ENCODE results near the gene SIRT2.

DNA sequence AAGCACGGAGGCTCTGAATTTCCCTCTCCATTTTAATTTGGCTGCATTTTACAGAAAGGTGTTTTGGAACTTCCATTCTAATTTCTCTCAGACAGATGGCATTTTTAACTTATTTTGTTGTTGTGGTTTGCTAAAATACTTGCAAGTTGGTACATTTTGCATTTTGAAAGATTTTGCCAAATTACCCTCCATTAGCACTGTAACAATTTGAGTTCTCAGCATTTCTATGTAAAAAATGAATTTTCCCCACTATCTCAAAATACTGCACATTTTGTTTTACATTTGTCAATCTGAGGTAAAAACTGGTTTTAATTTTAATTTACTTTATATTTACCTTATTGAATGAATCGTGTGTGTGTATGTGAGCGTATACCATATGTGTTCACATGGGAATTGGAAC, 42.6 kb downstream of the SIRT2 start:
- TF ChIP-seq, protein P1, sequence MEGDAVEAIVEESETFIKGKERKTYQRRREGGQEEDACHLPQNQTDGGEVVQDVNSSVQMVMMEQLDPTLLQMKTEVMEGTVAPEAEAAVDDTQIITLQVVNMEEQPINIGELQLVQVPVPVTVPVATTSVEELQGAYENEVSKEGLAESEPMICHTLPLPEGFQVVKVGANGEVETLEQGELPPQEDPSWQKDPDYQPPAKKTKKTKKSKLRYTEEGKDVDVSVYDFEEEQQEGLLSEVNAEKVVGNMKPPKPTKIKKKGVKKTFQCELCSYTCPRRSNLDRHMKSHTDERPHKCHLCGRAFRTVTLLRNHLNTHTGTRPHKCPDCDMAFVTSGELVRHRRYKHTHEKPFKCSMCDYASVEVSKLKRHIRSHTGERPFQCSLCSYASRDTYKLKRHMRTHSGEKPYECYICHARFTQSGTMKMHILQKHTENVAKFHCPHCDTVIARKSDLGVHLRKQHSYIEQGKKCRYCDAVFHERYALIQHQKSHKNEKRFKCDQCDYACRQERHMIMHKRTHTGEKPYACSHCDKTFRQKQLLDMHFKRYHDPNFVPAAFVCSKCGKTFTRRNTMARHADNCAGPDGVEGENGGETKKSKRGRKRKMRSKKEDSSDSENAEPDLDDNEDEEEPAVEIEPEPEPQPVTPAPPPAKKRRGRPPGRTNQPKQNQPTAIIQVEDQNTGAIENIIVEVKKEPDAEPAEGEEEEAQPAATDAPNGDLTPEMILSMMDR (IDR thresholded peaks at IDR 0.05), result no peak
- TF ChIP-seq POLR2A (IDR thresholded peaks at IDR 0.05) (no peak), POLR2AphosphoS5 (IDR thresholded peaks at IDR 0.05) (no peak)

All from breast epithelium (tissue), 3 donors.